Lower lobe of right lung (tissue), 2 donors: ENCODE data around the gene MAP2K4. TPM values are rescaled to one million over a fixed set of nuclear protein-coding genes. Genes with fewer than 3 reads are reported as not detected.
A peak's percentile ranks its signal among the peaks of the same experiment; 100 is the strongest.

ENCODE experiments used
- ATAC-seq, 2 donors: fragments of 200-7000 bp; cut with Tn5 transposase; one replicate each; pipeline ENCODE4 v1.9.1; 2020 to 2022; ENCODE audit warnings: mild to moderate bottlenecking in 2 of 2, moderate library complexity in 2 of 2
- DNase-seq: peaks from one replicate; pipeline ENCODE4 v3.0.0-alpha.2; 2020
- H3K27ac ChIP-seq: fragments of 200-600 bp; one replicate; pipeline ENCODE4 v1.8.0; 2022
- H3K27me3 ChIP-seq: fragments of 200-600 bp; one replicate; pipeline ENCODE4 v1.8.0; 2022; ENCODE audit warnings: low read depth
- H3K36me3 ChIP-seq: fragments of 200-600 bp; one replicate; pipeline ENCODE4 v1.8.0; 2022; ENCODE audit warnings: mild to moderate bottlenecking
- H3K4me1 ChIP-seq: fragments of 200-600 bp; one replicate; pipeline ENCODE4 v1.8.0; 2022
- H3K4me3 ChIP-seq: fragments of 200-600 bp; one replicate; pipeline ENCODE4 v1.8.0; 2022; ENCODE audit warnings: mild to moderate bottlenecking
- H3K9me3 ChIP-seq: fragments of 200-600 bp; one replicate; pipeline ENCODE4 v1.8.0; 2022
- intact Hi-C: fragments of 100-400 bp; cut with DNase I; formaldehyde crosslinking; loops from one replicate; pipeline ENCODE4 v1.11.0; 2022
- total RNA-seq: library from RNA; stranded (reverse); fragmentation: NEBNext Ultra II Directional; extraction: Animal tissue kit (Norgen Biotek cat#: 25700); gene quantifications from one replicate; pipeline ENCODE4 v1.2.1, GENCODE V29; 2021
- TF ChIP-seq, protein P1 (sequence below): fragments of 200-600 bp; IDR thresholded peaks from one replicate; pipeline ENCODE4 v1.8.0; 2022; ENCODE audit warnings: antibody characterized with exemption, mild to moderate bottlenecking
- donor health status: DM: no; HTN: yes; CAD: no; lungs with severe emphysema.

Gene MAP2K4
- total RNA-seq, 1 donor from 2014 or later: 33.0 TPM

DNA sequence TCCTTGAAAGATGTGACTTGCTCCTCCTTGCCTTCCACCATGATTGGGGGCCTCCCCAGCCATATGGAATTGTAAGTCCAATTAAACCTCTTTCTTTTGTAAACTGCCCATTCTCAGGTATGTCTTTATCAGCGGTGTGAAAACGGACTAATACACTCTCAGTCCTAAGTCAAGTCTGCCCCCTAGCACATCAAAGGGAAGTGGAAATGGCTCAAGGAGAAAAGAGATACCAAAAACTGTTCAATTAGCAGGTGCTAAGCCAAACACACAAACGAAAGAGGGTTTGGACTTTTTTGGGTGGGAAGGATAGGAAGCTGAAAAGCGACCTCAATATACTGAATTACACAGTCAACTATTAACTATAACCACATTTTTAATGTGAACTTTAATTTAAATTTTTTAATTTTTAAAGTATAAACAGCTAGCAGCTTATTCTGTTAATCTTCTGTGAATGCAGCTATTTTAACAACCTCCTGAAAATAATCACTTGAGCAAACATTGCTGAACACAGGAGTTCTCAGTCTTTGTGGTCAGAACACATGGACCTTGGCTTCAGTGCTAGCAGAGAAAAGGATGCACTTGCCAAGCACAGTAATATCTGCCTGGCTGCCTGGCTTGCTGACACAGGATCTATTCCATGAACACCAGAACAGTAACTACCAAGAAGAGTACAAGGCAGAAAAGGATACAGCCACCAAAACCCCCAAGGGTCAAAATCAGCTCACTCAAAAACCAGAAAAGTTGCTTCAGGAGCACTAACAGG lies 34.3 kb upstream of the MAP2K4 start:
- Histone ChIP-seq H3K27ac (no peak overlapping the region), H3K4me1 (no peaks in the 10 kb centered on the region), H3K27me3 (no peaks in the 10 kb centered on the region), H3K9me3 (no peaks in the 10 kb centered on the region), H3K4me3 (no peak overlapping the region), H3K36me3 (peaks cover 65% of the 10 kb centered on the region)
- ATAC-seq (no peak), DNase-seq (no peak)
- intact Hi-C loops: no loop called here
- TF ChIP-seq, protein P1, sequence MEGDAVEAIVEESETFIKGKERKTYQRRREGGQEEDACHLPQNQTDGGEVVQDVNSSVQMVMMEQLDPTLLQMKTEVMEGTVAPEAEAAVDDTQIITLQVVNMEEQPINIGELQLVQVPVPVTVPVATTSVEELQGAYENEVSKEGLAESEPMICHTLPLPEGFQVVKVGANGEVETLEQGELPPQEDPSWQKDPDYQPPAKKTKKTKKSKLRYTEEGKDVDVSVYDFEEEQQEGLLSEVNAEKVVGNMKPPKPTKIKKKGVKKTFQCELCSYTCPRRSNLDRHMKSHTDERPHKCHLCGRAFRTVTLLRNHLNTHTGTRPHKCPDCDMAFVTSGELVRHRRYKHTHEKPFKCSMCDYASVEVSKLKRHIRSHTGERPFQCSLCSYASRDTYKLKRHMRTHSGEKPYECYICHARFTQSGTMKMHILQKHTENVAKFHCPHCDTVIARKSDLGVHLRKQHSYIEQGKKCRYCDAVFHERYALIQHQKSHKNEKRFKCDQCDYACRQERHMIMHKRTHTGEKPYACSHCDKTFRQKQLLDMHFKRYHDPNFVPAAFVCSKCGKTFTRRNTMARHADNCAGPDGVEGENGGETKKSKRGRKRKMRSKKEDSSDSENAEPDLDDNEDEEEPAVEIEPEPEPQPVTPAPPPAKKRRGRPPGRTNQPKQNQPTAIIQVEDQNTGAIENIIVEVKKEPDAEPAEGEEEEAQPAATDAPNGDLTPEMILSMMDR: no peak

DNA sequence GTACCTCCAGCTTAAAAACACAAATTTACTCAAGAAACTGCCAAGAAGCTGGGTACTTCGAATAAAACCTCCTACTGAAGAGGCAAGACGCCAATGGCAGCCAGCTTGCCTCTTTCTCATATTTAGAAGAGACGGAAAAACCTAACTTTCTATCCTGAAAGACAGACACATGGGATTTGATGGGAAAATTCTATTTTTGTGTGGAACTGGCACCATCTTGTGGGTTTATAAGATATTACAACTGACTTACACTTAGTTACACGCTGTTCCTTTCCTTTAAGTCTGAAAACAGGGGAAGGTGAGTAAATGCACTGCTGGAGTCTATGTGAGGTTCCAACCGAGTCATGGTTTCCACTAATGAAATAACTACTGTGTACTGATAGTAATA lies 33.7 kb upstream of the MAP2K4 start:
- Histone ChIP-seq H3K27me3 (no peaks in the 10 kb centered on the region), H3K36me3 (peaks cover 68% of the 10 kb centered on the region), H3K4me3 (no peak overlapping the region), H3K27ac (no peak overlapping the region), H3K4me1 (no peaks in the 10 kb centered on the region), H3K9me3 (no peaks in the 10 kb centered on the region)
- DNase-seq: no peak
- intact Hi-C loops: no loop called here
- ATAC-seq: peak in 1 of 2 donors; percentile 36
- TF ChIP-seq, protein P1: peak; percentile 60

DNA sequence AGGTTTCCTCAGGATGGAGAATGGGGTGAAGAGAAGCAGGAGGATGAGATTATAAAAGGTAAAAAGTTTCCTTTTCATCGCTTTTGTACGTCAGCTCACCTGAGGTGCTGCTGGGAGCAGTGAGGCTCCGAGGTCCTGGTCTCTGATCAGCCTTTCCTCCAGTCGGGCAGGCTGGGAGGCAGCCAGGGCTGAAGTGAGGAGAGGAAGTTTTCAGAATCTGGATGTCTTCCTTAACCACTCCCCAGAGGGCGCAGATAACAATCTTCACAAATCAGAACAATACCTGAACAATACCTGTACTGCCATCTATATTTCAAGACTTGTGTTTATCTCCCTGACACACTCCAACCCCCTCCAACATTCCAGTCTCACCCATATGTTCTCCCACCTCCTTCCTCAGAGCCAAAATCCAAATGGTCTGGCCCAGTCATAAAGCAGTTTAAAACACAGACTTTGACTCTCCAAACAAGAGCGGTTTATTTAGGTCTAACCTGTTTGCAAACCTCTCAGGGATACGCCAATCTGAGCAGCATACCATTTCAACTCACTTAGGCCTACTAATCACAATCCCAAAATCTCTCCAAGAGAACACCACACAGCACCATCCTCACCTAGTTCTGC lies 30.2 kb upstream of the MAP2K4 start:
- Histone ChIP-seq H3K9me3 (no peaks in the 10 kb centered on the region), H3K4me1 (no peaks in the 10 kb centered on the region), H3K27ac (no peak overlapping the region), H3K4me3 (no peak overlapping the region), H3K36me3 (peaks cover 50% of the 10 kb centered on the region), H3K27me3 (no peaks in the 10 kb centered on the region)
- ATAC-seq: no peak
- intact Hi-C loops: no loop called here
- TF ChIP-seq, protein P1: no peak
- no peak for DNase-seq

DNA sequence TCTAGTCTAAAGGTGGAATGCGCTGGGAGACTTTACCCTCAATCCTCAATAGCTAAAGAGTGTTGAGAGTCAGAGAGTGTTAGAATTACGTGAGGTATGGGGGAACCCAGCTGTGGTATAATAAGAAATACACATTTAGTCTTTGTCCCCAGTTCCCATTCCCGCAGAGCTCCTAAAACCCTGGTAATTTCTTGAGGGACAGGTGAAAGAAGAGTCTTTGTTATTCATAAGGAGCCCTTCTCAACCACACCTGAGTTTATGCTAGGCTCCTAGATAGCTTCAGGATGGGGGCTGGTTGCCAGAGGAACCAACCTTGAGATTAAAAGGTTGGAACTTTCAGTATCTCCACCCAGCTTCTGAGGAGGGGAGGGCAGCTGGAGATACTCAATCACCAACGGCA lies 29.2 kb upstream of the MAP2K4 start:
- Histone ChIP-seq H3K9me3 (no peaks in the 10 kb centered on the region), H3K4me3 (no peak overlapping the region), H3K36me3 (peaks cover 42% of the 10 kb centered on the region), H3K4me1 (peaks cover 9% of the 10 kb centered on the region), H3K27ac (no peak overlapping the region), H3K27me3 (no peaks in the 10 kb centered on the region)
- intact Hi-C loops: no loop called here
- ATAC-seq (no peak), DNase-seq (no peak)
- TF ChIP-seq, protein P1: no peak

DNA sequence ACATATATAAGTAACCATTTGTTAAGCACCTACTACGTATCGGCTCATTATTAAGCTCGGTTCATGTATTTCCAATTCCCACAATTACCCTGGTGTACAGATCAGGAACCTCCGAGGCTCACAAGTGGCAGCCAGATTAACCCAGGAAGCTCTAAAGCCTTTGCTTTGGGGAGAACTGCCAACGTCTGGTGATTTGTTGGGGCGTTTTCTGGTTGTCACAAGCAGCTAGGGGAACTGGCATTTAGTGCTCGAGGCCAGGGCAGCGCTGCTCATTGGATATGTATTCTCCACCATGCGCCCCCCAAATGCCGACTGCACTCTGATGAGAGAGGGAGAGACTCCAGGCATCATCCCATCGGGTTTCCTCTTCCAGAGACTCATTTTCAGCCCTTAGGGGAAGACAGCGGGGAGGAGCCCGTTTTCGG lies 23.9 kb upstream of the MAP2K4 start:
- no peaks in the 10 kb centered on the region for H3K27me3 ChIP-seq
- ATAC-seq: peak; percentile 64 to 71
- H3K27ac ChIP-seq: peak overlapping the region; percentile 97
- H3K4me1 ChIP-seq: peaks cover 16% of the 10 kb centered on the region
- intact Hi-C loops: no loop called here
- no peaks in the 10 kb centered on the region for H3K9me3 ChIP-seq
- TF ChIP-seq, protein P1: no peak
- peaks cover 9% of the 10 kb centered on the region for H3K36me3 ChIP-seq
- H3K4me3 ChIP-seq: peak overlapping the region; percentile 77
- DNase-seq: no peak
